GM18498 (cell line): Measurements from ENCODE around the gene LGALS9B.
"Not testable (repeated sequence)": the region's sequence is repeated elsewhere in the genome, so short reads cannot be mapped to it uniquely, and the experiment has no call there.

Experiments used
- ATAC-seq: cut with Tn5 transposase; IDR thresholded peaks from one replicate; pipeline ENCODE4 v1.9.1; 2021; ENCODE audit warnings: mild to moderate bottlenecking, moderate library complexity; ENCODE audit not compliant: unreplicated experiment

The LGALS9B gene

DNA sequence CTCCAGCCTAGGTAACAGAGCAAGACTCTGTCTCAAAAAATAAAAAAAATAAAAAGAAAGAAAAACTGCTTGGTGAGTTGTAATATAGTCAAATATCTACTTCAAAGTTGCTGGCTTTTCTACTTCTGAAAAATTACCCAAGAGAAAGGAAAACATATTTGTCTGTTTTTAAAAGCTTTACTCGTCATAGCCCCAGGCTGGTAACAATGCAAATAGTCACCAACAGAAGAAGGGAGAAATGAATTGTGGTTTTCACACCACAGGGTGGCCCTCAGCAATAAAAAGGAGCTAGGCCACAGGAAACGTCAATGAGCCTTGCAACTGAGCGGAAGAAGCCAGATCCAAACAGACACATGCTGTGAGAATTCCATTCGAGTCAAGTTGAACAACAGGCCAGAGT lies 1.8 kb upstream of the LGALS9B start:
- ATAC-seq, result not testable (repeated sequence)

DNA sequence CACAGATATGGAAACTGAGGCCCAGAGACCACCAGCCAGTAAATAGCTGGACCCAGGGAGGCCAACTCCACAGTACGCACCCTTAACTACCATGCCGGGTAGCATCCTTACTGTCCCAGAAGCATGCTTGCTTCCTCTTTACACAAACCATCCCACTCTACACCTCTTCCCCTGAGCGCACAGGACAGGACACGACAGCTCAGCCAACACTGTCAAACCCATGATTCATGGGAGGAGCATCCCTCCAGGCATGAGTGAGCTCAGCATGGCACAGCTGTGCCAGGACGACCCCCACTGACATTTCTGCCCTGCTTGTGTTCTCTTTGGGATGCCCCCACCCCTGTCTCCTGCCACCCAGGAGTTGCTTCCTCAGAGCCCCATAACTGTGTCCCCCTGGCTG lies 340 bp downstream of the LGALS9B start:
- ATAC-seq, result peak; percentile 19

DNA sequence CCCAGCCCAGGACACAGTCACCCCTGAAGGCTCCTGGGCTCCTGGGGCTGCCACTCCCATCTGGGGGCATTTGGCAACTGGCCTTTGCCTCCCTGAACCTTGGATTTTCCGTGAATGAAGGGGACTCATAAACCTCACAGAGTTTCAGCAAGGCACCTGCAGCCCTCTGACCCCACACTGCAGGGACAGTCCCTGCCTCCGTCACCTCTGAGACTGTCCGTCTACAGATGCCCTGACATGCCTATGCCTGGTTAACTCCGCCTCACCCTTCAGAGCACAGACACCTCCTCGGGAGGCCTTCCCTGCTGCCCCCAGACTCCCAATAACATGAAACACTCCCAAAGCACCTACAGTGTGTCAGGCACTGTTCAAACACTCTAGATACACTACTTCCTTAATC lies 786 bp downstream of the LGALS9B start:
- not testable (repeated sequence) for ATAC-seq

DNA sequence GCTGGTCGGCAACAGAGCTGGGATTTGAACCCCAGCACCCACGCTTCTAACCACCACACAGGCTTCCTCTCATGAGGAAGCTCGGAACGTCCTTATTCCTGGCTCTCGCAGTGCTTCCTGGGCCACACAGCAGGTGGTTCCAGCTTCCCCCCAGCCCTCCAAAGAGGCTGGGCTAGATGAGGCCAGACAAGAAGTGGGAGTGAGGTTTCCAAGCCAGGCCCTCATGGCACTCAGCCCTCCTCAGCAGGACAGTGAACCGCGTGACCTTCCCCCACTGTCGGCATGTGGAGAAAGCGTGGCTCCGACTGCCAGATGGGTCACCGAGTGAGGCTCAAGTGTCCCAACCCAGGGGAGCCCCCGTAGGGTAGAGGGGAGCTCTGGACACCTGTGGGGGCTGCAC lies 1.8 kb downstream of the LGALS9B start:
- ATAC-seq, result not testable (repeated sequence)

DNA sequence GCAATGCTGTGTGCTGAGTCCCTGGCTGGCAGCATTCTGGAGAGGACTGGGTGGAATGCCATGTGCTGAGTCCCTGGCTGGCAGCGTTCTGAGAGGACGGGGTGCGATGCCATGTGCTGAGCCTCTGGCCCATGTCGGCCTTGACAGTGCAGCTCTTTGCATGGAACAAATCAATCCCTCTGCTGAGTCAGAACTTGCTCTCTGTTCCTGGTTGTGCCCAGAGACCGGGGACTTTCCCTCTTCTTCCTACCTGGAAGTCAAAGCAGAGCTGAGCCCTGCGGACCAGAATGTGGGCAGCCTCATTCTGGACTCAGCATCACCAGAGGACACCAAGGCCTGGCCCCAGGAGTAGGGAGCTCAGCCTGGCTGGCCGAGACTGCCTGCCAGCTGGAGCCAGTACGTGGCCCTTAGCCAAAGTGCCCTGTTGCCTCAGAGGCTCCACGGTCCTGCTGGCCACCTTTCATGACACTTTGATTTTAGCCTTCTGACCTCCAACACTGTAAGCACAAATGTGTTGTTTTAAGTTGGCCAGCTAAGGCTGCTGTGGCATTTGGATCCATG lies 2.4 kb downstream of the LGALS9B start:
- not testable (repeated sequence) for ATAC-seq

DNA sequence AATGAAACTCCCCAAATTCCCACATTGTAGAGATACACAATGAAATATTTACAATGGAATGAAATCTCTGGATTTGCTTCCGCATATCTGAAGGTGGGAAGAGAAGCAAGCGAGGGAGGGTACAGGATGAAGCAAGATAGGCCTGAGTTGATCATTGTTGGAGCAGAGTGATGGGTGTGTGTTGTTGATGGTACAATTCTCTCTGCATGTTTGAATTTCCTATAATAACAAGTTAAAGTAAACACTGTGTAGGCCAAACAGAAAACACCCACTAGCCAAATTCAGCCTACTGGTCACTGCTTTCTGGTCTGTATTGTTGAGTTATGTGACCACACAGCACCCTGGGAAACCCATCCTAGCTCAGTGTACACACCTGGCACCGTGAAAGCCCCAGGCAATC lies 5.2 kb downstream of the LGALS9B start:
- ATAC-seq, result not testable (repeated sequence)

DNA sequence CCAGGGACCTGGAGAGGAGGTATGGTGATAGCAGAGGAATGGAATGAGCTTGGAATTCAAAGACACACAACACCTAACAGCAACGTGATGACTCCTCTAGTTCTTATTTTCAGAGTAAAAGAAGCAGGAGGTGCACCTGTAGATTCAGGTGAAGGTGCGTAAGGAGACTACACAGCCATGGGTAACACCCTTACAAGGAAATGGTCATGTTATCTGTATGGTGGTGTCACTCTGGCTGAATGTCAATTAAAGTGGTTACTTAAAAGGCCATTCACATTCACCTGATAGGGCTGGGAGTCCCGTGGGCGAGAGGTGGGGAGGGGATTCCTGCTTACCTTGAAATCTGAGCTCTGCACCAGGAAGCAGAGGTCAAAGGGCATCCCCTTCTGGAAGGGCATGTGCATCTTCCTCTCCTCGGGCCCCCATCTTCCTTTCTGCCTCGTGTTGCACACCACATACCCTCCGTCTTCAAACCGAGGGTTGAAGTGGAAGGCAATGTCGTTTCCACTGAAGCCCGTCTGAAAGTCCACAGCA lies 9.4 kb downstream of the LGALS9B start:
- not testable (repeated sequence) for ATAC-seq

DNA sequence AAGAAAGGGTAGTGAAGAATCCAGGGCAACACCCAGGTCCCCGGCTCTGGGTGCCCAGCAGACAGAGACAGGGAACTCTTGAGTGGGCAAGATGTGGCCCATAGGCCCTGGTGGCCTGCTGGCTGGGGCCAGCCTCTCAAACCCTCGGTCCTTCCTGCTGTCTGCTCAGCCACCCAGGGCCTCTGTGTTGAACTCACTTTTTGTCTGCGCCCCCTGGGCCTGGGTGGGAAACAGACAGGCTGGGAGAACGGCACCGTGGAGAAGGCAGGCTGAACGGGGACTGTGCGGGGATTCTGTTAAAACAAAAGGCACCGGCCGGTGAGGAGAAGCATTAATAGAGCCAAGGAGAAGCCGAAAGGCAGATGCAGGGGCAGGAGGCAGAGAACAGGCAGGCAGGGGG lies 12.2 kb downstream of the LGALS9B start:
- ATAC-seq, result not testable (repeated sequence)

DNA sequence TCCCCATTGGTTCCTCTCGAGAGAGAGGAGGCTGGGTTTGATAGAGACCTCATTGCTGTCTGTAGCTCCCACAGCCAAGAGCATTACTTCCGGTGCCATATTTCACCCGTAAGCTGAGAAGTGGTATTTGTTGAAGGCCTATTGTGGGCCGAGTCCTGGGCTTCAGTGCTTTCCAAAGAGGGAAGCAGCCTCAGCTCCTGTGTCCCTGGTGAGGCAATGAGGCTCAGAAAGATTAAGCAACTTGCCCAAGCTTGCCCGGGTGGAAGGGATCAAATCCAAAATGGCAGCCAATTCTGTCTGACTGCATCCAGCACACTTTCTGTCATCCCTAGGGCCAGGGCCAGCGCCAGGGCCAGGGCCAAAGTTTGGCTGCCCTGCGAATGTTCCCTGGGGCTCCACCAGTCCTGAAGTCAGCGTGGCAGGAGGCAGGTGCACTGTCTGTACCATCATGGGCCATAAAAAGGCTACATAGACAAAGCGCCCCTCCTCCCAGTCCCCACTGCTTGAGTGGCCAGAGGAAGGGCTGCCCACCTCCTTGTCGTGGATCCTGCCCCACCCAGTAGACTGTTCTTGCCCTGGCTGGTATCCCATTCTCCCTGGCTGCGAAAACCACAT lies 13.4 kb downstream of the LGALS9B start:
- not testable (repeated sequence) for ATAC-seq

DNA sequence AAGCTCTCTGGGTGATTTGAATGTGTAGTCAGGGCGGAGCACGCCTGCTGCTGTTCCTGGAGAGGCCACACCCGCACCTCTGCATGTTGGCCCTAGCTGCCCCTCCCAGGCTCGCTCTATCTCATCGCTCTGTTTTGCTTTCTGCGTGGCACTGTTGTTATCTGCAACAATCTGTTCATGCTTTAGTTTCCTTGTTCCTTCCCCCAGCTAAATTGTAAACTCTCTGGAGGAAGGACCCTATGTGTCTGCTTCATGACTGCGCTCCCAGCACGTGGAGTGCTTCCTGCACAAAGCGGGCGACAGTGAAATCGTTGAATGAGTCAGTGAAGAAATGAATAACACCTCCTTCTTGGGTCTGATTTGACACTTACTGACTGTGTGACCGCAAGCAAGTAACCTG lies 16.5 kb downstream of the LGALS9B start:
- peak; percentile 67 for ATAC-seq

DNA sequence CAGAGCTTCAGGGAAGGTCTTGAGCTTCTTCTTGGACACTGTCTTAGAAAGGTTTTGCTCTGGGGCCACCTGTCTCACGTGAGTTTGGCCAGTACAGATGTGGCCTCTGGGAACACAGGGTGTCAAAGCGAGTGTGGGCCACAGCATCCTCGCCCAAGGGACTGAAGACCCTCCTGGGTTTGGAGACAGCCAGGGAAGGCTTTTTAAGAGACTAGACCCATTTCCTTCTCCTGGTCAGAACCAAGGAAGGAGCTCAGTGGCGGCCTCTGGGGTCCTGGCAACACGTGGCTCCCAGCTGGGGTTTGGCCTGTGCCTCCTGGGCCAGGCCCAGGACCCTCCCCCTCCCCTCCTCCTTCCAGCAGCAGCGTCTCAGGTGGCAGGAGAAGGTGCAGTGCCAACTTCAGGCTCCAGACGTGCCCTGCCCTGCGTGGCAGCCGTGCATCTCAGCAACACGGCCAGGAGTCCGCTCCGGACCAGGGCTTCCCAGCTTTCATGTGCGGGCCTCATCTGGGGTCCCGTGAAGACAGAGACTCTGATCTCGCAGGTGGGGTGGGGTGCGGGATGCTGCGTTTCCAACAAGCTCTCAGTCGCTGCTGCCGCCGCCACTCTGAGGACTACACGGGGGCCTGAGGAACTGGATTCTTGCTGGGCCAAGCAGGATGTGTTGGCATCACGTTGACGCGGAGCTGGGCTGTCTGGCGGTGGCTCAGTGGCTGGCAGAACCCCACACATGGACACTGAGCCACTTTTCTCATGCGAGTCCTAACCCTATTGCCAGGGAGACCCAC lies 19.6 kb downstream of the LGALS9B start:
- not testable (repeated sequence) for ATAC-seq

DNA sequence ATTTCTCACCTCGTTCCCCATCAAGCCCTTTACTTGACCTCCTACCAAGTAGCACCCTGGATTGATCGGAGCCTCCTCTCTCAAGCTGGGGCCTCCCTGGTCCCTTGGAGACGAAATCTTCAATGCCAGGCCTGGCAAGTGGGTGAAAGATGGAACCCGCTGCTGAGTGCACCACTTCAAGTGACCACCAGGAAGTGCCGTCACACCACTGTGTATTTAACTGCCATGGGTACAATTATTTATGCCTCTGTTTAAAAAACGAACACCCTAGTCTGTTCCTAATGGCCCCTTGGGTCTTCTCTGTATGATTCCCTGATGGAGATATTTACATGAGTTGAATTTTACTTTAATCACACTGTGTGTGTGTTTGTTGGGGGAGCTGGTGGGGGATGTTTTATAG lies 20.4 kb downstream of the LGALS9B start:
- ATAC-seq, result not testable (repeated sequence)

DNA sequence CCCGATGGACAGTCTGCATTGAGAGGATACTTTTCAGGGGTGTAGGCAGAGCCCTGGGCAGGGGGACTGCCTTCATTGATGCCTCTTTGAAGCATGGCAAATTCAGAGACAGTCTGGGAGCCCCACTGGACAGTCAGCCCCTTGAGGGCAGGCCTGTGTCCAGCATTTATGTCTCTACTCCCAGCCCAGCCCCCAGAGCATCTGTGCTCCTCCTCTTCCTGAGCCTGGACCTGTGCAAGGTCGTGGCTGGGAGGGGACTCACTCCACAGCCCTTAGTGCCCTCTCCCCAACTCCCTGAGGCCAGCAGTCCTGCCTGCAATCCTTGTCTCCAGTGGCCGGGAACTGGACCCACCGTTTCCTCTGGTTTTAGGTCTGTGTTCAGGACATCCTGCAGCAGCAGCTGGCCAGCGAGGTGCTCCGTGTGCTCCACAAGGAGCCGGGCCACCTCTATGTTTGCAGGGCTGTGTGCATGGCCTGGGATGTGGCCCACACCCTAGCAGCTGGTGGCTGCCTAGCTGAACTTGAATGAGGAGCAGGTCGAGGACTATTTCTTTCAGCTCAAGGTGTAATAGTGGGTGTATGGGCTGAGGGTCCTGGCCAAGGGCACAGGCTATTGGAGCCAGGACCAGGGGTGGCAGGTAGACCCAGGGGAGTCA lies 22.6 kb downstream of the LGALS9B start:
- ATAC-seq, result not testable (repeated sequence)

DNA sequence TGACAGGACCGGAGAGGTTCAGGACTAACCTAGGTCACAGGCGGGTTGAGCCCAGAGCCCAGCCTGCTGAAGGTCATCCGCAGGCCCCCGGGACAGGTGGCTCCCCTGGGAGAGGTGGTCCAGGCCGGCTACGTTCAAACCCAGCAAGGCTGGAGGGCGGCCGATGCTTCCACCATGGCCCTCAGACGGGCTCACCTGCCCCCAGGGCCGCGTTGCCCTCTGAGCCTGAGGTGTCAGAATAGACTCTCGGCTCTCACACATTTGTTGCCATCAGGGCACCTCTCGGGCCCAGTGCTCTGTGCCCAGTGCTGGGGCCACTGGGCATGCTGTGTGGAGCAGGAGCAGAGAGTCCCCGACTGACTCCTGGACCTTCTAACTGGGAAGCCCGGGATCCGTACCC lies 23.2 kb downstream of the LGALS9B start:
- not testable (repeated sequence) for ATAC-seq

DNA sequence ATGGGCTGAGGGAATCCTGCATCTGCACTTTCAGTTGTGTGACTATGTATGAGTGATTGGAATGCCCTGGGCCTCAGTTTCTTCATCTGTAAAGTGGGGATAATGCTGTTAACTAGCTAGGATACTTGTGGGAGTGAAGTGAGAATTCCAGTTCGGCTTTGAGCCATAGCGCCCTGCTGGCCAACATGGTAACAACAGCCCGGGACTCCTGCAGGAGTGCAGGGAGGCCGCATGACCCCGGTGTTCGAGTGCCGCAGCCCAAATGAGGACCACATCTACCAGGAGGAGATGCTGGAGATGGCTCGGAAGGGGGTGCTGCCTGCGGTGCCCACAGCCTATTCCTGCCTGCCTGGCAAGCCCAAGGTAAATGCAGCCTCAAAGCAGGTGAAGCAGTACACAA lies 23.7 kb downstream of the LGALS9B start:
- ATAC-seq, result not testable (repeated sequence)

DNA sequence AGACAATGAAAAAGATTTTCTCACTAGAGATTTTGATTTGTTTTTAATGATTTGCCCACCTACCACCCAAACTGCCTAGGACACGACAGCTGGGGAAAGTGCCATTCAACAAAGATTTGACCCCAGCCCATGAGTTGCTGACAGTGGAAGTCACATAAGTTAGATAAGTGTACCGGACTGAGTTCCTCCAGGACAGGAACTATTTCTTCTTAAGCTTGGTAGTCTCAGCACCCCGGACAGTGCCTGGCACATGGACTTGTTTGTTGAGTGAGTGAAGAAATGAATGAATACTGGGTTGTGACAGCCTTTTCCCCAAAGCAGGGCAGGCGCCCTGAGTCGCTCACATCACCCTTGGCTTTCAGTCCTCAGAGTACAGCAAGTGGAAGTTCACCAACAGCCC lies 26.7 kb downstream of the LGALS9B start:
- ATAC-seq, result not testable (repeated sequence)

DNA sequence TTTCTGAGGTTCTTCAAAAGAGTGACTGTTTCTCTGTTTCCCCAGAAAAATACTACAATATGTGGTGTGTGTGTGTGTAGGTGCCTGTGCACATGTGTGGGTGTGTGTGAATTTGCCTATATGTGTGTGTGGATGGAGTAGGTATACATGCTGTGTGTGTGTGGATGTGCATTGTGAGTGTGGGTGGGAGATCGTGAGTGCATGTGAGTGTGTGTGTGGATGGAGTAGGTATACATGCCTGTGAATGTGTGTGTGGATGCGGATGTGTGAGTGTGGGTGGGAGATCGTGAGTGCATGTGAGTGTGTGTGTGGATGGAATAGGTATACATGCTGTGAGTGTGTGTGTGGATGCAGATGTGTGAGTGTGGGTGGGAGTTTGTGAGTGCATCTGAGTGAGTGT lies 32.2 kb downstream of the LGALS9B start:
- ATAC-seq, result not testable (repeated sequence)

DNA sequence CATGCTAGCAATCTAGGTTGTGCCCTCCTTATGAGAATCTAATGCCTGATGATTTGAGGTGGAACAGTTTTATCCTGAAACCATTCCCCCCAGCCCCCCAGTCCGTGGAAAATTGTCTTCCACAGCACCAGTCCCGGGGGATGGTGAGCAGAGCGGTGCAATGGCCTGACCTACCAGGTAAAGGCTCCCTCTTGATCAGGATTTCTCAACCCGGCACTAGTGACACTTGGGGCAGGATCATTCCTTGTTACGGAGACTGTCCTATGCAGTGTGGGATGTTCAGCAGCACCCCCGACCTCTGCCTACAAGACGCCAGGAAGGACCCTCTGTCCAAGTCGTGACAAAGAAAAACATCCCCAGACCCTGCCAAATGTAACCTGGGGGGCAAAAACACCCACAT lies 34.0 kb downstream of the LGALS9B start:
- not testable (repeated sequence) for ATAC-seq

DNA sequence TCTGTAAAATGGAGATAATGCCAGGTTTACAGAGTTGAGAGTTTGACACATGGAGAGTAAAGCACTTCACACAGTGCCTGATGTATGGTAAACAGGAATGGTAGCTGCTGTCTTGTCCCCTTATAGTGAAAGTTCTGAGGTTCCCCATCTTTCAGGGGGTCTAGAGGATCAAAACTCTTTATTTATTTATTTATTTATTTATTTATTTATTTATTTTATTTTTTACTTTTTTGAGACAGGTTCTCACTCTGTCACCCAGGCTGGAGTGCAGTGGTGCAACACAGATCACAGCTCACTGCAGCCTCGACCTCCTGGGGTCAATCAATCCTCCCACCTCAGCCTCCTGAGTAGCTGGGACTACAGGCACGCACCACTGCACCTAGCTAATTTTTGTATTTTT lies 40.1 kb downstream of the LGALS9B start:
- not testable (repeated sequence) for ATAC-seq

DNA sequence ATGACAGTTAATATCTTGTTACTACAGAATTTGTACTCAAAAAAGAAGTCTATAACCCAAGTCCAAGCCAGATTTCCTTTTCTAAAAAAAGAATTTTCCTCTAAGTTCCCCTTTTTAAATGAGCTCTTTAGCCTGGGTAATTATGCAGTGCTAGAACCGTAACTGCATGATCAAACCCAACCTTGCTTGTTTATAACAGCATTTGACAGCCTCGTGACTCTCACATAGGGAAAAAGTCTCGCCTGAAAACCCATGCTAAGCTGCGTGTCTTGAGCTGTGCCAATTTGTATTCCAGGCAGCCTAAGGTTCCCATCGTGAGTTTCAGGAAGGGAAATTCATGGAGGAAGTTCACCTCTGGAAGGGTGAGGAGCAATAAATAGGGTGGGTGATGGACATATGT lies 44.5 kb downstream of the LGALS9B start:
- ATAC-seq, result not testable (repeated sequence)

DNA sequence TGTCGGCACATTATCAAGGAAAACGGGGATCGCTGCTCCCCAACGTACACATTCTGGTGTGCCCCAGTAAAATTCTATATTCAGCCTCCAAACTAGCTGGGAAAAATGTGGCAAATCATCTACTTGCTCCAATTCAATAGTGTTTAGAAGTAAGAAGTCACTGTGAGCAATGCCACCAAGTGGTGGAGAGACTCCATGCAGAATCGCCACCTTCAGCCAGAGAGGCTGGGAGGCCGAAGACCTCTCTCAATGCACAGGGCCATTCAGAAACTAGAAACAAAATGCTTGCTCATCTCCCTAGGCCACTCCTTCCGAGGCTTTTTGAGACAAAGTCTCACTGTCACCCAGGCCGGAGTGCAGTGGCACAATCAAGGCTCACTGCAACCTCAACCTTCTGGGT lies 48.5 kb downstream of the LGALS9B start:
- ATAC-seq, result not testable (repeated sequence)
